Osteocyte (in vitro differentiated cells): ENCODE data around the gene PTPRF. TPM values are rescaled to one million over a fixed set of nuclear protein-coding genes. Genes with fewer than 3 reads are reported as not detected.

Experiments used
- DNase-seq: peaks from one replicate; pipeline ENCODE4 v3.0.0; 2021; ENCODE audit warnings: mixed read lengths; ENCODE audit not compliant: unreplicated experiment; ENCODE audit errors: extremely low spot score
- H3K27ac Mint-ChIP-seq: one replicate; pipeline ENCODE4 v1.8.0; 2021; ENCODE audit warnings: mild to moderate bottlenecking, mixed read lengths; ENCODE audit not compliant: unreplicated experiment
- H3K27me3 Mint-ChIP-seq: one replicate; pipeline ENCODE4 v1.8.0; 2021; ENCODE audit warnings: mixed read lengths; ENCODE audit not compliant: unreplicated experiment
- H3K36me3 Mint-ChIP-seq: one replicate; pipeline ENCODE4 v1.8.0; 2021; ENCODE audit warnings: mixed read lengths; ENCODE audit not compliant: unreplicated experiment
- H3K4me1 Mint-ChIP-seq: one replicate; pipeline ENCODE4 v1.8.0; 2021; ENCODE audit warnings: mixed read lengths; ENCODE audit not compliant: unreplicated experiment
- H3K4me3 Mint-ChIP-seq: one replicate; pipeline ENCODE4 v1.8.0; 2021; ENCODE audit warnings: mild to moderate bottlenecking, moderate library complexity, mixed read lengths; ENCODE audit not compliant: unreplicated experiment
- H3K9me3 Mint-ChIP-seq: one replicate; pipeline ENCODE4 v1.8.0; 2021; ENCODE audit warnings: mixed read lengths; ENCODE audit not compliant: unreplicated experiment
- CTCF ChIP-seq: fragments of 200-600 bp; sonication (generic); IDR thresholded peaks from 2 replicates; pipeline ENCODE4 v1.5.0; 2021; ENCODE audit warnings: antibody characterized with exemption, mild to moderate bottlenecking, moderate library complexity
- total RNA-seq: library from RNA; stranded (reverse); gene quantifications from 2 replicates; pipeline ENCODE4 v1.2.1, GENCODE V29; 2021

The PTPRF gene
- total RNA-seq, 1 donor from 2014 or later, result 37.3 TPM

GRCh38 chr1:43532716-43533115, 2.0 kb downstream of the PTPRF start:
- no peaks in the 10 kb centered on the region for H3K36me3 Mint-ChIP-seq
- H3K27ac Mint-ChIP-seq, result no peak overlapping the region

GRCh38 chr1:43533584-43533983, 2.9 kb downstream of the PTPRF start:
- Mint-ChIP-seq H3K4me1 (peaks cover 20% of the 10 kb centered on the region), H3K36me3 (peaks cover 5% of the 10 kb centered on the region), H3K4me3 (no peak overlapping the region), H3K27me3 (no peaks in the 10 kb centered on the region), H3K9me3 (no peaks in the 10 kb centered on the region), H3K27ac (no peak overlapping the region)
- TF ChIP-seq CTCF, result no peak
- DNase-seq, result no peak

More at GRCh38 chr1:43532716-43533115, 2.0 kb downstream of the PTPRF start:
- peaks cover 20% of the 10 kb centered on the region for H3K4me1 Mint-ChIP-seq
- no peak for TF ChIP-seq CTCF
- H3K4me3 Mint-ChIP-seq, result peak overlapping the region; percentile 92
- H3K27me3 Mint-ChIP-seq, result no peaks in the 10 kb centered on the region
- no peak for DNase-seq
- no peaks in the 10 kb centered on the region for H3K9me3 Mint-ChIP-seq

GRCh38 chr1:43534256-43534655, 3.6 kb downstream of the PTPRF start:
- H3K4me1 Mint-ChIP-seq, result peaks cover 19% of the 10 kb centered on the region
- H3K4me3 Mint-ChIP-seq, result no peak overlapping the region
- no peak for TF ChIP-seq CTCF
- no peaks in the 10 kb centered on the region for H3K27me3 Mint-ChIP-seq
- no peaks in the 10 kb centered on the region for H3K9me3 Mint-ChIP-seq
- peaks cover 5% of the 10 kb centered on the region for H3K36me3 Mint-ChIP-seq
- H3K27ac Mint-ChIP-seq, result no peak overlapping the region
- no peak for DNase-seq

GRCh38 chr1:43536196-43536863, 5.6 kb downstream of the PTPRF start:
- TF ChIP-seq CTCF, result no peak
- DNase-seq, result no peak
- Mint-ChIP-seq H3K9me3 (no peaks in the 10 kb centered on the region), H3K27me3 (no peaks in the 10 kb centered on the region), H3K4me1 (peaks cover 14% of the 10 kb centered on the region), H3K4me3 (no peak overlapping the region), H3K36me3 (peaks cover 5% of the 10 kb centered on the region), H3K27ac (no peak overlapping the region)

- Mint-ChIP-seq H3K9me3 (no peaks in the 10 kb centered on the region), H3K4me1 (peaks cover 11% of the 10 kb centered on the region), H3K4me3 (no peak overlapping the region), H3K27me3 (no peaks in the 10 kb centered on the region), H3K27ac (no peak overlapping the region), H3K36me3 (peaks cover 5% of the 10 kb centered on the region)
- no peak for DNase-seq
- TF ChIP-seq CTCF, result no peak
Measured at GRCh38 chr1:43536864-43537358, 6.2 kb downstream of the PTPRF start.
